Measurements from ENCODE around the gene JUND.

The JUND gene

DNA sequence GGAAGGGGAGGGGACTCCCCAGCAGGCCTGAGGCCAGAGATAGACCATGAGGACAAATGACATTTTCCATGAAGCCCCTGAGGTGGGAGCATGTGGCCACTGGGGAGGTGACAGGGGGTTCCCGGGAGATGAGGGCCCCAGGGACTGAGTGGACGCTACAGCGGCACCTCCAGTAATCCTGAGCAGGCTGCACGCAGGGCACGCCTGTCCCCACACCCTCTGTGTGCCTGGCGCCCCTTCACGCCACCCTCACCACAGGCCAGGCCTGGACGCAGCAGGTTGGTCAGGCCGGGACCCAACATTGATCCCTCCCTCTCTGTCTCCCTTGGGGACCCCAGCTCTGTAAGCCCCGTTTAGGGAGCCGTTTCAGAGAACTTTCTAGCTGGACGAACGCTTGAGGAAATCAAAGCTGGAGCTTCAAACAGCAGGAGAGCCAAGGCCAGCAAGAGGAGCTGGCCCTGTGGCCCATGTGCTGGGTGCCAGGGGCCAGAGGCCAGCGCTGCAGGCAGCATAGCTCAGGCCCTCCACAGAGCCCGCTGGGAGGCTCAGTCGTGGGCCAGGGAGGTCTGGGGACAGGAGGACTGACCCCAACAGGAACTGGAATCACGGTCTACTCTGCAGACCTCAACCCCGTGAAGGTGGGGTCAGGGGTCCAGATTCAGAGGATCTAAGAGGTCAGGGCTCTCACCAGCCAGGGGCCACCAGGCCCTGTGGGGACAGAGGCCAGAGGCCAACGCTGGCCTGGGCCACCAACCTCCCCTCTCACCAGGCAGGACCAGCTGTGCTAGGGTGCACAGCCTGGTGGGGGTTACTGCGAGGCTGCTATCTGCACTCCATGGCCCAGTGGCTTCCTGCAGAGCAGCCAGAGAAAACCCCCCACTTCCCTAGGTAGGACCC, 26.9 kb upstream of the JUND start:
- no peak for DNase-seq

DNA sequence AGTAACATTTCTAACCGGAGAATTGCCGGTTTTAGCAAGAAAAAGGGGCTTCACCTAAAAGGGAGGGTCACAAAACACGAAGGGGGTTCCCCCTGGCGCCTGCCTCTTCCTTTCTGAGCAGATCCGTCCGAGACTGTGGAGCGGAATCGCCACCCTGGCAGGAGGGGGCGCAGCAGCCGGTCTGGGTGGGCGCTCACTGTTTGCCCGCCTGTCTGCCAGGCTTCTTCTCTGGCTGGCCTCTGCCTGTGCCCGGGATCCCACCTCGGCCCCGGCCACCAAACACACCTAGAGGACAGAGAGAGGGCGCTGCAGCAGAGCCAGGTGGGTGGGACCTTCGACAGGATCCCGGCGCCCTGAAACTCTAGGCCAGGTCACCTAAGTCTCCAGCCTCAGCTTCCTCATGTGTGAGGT, 25.9 kb upstream of the JUND start:
- DNase-seq, result no peak

DNA sequence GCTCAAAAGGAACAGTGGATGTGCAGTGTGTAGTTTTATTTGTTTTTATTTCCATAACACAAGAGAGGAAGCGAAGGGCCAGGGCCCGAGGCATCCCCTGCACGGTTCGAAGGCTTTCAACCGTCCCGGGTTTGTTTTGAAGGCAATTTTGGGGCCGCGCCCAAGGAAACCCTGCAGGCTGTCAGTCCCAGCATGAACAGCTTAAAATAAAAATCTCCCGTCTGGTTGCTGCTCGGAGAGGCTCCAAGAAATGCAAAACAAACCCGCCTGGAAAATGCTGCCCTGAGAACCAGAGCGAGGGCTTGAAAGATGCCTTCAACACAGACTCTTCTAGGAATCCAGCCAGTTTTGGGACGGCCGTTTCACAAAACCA, 25.5 kb upstream of the JUND start:
- no peak for DNase-seq

DNA sequence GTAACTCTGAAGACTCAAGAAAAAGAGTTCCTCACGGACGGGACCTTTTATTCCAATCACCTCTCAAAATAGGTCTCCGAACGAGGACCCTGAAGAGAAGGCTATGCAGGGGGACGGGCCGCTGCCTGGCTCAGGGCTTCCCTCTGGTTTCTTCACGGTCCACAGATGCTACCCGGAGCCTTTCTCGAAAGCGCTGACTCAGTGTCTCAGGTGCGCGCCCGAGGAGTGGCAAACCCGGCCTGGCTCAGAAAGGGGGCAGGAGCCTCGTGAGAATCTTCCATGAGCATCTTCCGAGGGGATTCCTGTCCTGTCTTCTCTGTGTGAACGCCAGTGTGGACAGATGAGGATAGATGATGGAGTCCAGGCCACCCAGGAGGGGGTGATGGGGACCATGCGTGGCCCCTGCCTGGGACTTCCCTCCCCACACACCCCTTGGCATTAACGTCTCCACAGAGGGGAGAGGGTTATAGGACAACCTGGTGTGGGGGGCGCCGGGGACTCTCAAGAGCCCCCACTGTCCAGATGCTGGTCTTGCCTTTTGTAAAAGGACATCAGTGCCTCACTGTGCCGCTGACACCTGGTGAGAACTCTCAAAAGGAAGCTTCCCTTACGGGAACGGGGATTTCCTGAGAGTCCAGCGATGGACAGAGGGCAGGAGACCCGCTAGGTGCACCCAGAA, 24.9 kb upstream of the JUND start:
- DNase-seq, result no peak

DNA sequence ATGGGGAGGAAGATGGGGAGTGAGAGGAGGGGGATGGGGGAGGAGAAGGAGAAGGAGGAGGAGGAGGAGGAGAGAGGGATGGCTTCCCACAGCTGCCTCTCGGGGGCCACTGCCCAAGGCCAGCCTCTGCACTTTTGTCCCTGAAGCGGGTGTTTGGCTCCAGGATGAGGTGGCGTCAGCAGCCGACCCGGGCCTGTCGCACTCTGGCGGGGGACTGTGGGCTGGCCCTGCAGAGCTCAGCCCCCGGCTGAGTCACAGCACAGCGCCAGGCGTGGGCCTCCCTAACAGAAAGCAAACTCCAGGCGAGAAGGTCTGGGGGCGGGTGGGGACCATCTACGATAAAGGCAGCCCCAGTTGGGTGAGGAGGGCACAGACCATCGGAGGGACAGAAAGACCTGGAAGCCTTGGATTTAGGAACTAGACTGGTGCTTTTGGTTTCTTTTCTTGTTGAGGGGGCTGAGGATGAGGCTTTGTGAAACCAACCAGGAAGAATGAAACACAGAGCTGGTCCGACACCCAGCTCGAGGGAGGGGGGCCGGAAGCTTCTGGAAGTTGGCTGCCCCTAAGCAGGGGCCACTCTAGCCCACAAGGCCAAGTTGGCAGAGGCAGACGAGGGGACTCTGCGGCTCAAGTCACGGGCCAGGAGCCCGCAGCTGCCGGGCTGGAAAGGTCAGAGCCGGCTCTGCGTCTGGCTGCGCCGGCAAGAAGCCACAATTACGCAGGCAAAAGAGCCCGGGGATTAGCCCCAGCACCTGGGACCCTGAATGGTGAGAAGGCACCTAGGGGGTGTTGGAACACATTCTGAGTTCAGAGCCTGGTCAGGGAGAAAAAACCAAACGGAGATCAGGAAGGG, 23.3 kb upstream of the JUND start:
- peak; percentile 61 to 70 (median 65) for DNase-seq

DNA sequence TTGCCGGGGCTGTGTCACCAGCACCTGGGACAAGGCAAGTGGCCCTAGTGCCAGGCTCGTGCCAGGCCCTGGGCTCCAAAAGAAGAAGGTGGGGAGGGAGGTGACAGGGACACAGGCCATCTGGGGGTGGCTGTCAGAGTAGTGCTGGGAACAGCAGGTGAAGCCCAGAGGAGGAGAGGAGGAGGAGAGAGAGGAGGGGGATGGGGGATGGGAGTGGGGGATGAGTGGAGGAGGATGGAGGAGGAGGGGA, 22.7 kb upstream of the JUND start:
- no peak for DNase-seq

DNA sequence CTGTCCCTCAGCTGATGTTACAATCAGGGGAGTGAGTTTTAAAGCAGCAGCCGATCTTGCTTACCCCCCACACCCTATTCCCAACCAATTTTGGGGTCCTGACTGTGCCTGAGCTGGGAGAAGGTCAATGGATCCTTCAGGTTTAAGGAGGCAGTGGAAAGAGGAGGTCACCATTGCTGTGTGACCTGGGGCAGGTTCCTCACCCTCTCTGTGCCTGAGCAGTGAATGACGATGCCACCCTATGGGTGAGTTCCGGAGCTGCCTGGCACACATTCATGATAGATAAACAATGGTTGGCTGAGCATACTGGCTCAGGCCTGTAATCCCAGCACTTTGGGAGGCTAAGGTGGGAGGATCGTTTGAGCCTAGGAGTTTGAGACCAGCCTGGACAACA, 20.3 kb upstream of the JUND start:
- DNase-seq, result no peak

DNA sequence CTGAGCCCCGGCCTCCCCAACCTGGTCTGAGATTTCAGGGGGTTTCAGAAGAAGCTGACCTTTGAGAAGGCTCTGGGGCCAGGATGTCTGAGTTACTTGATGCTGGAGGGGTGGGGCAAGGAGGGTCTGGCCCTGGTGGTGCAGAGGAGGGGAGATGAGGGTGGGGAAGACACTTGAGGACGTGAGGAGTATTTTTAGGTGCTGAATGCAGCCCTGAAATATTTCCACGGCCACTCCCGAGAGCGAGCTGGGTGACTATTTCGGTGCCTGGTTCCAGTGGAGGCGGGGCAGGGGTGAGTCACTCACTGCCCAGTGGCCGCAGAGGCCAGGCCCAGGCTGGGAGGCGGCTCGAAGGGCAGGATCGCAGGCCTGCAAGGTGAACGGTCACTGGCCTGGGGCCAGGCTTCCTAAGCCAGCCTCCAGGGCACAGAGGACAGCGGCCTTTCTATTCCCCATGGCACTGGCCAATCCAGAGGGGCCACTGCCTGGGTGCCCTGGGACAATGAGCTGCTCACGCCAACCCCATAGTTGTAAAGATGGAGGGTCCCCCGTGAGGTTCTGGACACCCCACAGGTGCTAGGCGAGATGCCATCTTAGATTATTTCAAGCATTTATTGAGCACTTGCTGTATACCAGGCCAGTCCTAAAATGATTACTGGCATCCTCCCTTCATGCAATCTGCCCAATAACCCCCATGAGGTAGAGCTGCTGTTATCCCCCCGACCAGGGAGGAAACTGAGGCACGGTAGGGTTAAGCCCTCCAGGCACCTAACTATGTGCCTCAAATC, 19.7 kb upstream of the JUND start:
- no peak for DNase-seq

DNA sequence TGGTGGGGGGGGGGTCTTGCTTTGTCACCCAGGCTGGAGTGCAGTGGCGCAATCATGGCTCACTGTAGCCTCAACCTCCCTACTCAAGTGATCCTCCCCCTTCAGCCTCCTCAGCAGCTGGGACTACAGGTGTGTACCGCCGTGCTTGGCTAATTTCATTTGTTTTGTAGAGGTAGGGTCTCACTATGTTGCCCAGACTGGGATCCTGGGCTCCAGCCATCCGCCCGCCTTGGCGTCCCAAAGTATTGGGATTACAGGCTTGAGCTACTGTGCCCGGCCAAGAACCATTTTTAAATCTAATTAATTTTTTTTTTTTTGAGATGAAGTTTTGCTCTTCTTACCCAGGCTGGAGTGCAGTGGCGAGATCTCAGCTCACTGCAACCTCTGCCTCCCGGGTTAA, 18.2 kb upstream of the JUND start:
- DNase-seq, result no peak

DNA sequence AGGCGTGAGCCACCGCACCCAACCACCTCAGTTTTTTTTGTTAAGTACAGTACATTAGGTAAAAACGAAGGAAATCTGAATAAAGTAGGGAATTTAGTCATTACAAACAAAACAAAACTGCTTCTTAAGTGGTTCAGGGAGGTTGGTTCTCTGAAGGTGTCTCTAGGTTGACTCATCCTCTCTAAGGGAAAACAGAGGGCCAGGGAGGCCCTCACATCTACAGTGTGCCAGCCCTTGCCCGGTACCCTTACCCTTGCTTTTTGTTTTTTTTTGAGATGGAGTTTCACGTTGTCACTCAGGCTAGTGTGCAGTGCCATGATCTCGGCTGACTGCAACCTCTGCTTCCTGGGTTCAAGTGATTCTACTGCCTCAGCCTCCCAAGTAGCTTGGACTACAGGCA, 17.2 kb upstream of the JUND start:
- no peak for DNase-seq

DNA sequence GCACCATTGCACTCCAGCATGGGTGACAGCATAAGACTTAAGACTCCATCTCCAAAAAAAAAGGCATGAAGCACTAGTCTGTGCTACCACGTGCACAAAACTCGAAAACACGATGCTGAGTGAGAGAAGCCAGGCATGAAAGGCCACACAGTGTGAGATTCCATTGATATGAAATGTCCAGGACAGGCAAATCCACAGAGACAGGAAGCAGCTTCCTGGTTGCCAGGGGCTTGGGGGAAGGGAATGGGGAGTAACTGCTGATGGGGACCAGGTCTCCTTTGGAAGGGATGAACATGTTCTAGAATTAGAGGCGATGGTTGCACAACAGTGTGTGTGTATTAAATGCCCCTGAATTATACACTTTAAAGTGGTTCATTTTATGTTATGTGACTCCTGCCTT, 15.9 kb upstream of the JUND start:
- no peak for DNase-seq

DNA sequence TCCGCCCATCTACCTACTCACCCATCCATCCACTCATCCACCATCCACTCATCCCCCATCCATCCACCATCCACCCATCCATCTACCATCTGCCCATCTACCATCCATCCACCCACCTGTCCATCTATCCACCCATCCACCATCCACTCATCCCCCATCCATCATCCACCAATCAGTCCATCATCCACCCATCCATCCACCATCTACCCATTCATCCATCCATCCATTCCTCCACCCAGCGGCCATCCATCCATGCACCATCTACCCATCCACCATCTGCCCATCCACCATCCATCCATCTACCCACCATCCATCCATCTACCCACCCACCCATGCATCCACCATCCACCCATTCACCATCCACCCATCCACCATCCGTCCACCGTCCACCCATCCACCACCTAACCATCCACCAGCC, 13.6 kb upstream of the JUND start:
- no peak for DNase-seq

DNA sequence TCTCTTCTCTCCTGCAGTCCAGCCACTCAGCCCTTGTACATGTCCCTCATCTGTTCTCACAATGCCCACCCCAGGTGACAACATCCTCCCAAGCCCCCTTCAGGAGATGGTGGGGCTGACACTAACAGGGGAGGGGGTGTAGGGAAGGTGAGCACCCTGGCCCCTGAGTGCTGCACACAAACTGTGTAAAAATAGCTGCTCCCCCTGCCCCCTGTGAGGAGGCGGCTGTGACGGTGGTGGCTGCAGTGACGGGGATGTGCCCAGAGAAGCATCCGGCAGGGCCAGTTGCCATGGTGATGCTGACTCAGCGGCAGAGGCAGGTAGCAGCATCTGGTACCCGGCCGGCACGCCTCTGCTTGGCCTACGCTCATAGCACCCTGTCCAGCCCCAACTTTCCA, 13.0 kb upstream of the JUND start:
- DNase-seq, result peak; percentile 68 to 87 (median 84)

DNA sequence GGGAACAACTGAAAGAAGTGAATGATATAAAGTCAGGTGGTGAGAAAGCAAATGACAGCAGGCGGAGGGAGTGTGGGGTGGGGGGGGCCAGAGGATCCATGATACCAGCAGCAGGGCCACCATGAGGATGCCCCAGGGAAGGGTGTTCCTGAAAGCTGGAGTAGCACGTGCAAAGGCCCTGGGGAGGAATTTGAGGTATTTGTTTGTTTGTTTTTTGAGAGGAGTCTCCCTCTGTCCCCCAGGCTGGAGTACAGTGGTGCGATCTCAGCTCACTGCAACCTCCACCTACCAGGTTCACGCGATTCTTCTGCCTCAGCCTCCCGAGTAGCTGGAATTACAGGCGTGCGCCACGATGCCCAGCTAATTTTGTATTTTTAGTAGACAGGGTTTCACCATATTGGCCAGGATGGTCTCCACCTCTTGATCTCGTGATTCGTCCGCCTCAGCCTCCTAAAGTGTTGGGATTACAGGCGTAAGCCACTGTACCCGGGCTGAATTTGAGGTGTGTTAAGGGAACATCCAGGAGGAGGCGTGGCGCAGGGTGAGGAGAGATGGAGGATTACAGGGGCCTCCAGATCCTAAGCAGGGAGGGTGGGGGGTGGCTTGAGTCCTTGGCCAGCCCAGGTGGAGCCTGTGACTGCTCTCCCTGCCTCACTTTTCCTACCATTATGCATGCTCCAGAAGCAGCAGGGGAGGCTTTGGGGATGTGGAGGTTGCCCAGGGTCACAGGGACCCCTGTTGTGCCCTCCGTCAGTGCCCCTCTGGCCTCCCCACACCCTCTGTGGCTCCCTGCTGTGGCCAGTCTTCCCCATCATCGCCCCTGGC, 12.4 kb upstream of the JUND start:
- DNase-seq, result no peak

DNA sequence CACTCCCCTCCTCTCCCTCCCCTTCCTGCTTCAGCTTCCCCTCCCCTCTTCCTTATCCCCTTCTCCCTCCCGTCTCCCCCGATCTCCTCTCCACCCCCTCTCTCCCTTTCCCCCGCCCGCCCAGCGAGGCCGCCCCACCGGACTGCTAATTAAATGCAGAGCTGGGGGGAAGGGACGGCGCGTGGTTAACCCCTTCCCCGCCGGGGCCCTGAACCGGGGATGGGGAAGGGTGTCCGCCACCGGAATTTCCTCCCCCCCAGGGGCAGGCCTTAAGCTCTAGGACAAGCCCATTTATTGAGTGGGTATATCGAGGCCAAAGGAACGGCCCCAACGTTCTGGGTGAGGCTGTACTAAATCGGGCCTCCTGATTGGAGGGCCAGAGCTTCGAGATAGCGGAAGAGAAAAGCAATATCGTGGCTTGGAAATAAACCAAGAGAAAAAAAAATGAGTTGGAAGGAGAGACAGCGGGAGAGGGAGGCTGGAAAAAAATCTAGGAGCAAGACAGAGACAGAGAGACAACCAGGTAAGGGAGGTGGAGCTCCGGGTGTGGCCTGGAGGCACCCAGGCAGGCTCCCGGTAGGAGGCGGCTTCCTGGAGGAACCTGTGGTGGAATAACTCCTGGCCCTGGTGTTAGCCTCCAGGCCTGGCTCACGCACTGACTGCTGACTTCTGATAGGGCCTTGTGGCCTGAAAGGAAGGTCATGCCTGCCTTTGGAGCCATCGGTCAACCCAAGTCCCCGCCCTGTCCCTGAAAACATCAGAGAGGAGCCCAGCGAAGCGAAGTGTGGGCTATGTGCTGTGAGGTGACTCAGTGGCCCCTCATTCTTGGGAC, 11.6 kb upstream of the JUND start:
- DNase-seq, result peak in 1 of 4 experiments; percentile 20

DNA sequence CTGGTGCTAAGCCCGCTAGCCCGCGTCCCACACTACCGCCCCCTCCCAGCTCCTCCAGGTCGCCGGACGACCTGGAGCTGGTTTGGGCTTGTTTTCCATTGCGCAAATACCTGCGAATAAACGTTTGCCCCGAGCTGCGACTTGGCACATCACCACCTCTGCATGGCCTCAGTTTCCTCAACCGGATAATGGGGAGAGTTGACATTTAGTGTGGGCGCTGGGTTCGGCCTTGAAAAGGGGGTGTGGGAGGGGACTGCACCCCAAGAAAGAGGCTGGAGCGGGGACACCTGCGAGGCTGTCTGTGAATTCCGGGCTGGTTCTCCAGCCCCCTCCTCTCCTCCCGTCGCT, 11.0 kb upstream of the JUND start:
- no peak for DNase-seq

DNA sequence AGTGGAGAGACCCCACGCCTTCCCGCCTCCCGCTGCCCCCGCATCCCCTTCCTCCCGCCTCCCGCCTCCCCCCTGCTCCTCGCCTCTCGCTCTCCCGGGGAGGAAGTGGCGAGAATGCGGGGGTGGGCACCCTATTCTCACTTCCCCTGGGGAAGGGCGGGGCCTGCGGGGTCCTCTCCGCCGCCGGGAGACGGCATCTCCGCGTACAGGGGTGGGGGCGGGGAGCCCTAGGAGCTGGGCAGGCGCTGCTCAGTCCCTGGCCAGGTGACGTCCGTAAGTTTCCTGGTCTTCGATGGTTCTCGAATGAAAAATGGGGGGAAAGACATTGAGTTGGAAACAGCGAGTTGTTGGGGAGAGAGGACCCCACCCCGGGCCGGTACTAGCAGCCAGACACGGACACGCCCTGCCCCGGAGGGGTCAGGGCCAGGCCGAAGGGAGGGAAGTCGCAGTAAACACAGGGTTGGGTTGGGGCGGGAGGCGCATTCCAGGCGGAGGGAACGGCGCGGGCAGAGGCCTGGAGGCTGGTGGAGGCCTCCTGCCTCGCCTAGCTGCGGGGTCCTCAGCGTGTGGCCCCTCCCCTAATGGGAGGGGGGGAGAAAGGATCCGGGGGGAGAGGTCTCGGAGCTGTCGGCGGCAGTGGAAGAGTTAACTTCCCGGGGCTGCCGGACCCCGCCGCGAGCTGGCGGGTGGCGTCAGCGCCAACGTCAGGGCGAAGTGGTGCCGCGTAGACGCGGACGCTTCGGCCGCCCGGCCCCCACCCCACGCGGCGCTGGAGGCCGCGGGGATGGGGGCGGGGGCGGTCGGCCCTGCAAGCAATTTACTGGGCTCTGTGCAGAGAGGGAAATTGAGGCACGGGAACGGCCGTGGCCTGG, 10.4 kb upstream of the JUND start:
- DNase-seq, result peak; percentile 38 to 60 (median 50)

DNA sequence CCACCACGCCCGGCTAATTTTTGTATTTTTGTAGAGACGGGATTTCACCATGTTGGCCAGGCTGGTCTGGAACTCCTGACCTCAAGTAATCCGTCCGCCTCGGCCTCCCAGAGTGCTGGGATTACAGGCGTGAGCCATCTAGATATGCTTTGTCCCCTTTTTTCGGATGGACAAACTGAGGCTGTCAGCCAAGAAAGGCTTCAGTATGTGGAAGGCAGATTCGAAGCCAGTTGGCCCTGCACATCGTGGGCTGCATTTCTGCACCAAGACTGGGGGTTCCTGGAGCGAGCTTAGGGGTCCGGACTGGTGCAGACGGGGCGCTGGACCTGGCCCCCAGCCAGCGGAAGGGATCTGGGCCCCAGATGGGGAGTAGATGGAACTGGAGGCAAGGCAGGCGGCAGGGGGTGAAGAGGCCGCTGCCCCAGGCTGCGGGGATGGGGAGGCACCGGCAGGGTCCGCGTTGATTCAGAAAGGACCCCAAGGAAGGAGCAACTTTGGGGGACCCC, 9.7 kb upstream of the JUND start:
- DNase-seq, result no peak

DNA sequence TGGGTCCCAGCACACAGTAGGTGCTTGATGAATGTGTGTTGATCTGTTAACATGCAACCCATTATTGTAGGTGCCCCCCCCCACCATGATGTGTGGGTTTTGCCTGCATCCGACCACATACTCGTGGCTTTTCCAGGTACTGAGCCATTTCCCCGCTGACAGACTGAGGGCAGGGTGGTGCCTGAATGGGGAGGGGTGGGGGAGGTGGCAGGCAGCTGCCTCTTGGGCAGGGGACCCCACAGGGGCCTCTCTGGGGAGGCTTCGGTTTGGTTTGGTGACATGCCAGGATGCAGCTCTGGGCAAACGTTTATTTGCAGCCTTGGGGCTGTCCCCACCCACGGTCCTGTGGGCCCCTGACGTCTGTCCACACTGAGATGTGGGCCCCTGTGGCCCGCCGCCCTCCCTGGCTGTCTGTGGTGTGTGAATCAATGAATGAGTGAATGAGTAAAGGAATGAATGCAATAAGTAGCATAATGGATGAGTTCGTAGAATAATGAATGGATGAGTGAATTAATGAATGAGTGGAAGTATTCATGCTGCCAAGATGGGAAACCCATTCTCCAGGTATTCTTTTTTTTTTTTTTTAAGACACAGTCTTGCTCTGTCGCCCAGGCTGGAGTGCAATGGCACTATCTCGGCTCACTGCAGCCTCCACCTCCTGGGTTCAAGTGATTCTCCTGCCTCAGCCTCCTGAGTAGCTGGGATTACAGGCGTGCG, 9.0 kb upstream of the JUND start:
- DNase-seq, result peak; percentile 66 to 77 (median 69)
